IPS-18a (cell line): ENCODE measurements around the gene PIF1.

Experiments
- H3K27ac ChIP-seq: one replicate; pipeline ENCODE4 v1.5.1; 2013; ENCODE audit warnings: low read length
- H3K27me3 ChIP-seq: one replicate; pipeline ENCODE4 v1.6.1; 2013; ENCODE audit warnings: mild to moderate bottlenecking, low read length; ENCODE audit not compliant: control insufficient read depth, insufficient read depth
- H3K36me3 ChIP-seq: one replicate; pipeline ENCODE4 v1.6.1; 2013; ENCODE audit warnings: low read depth, low read length; ENCODE audit not compliant: control insufficient read depth
- H3K4me1 ChIP-seq: one replicate; pipeline ENCODE4 v1.6.1; 2013; ENCODE audit warnings: low read depth, low read length; ENCODE audit not compliant: control insufficient read depth
- H3K4me3 ChIP-seq: one replicate; pipeline ENCODE4 v1.5.1; 2013; ENCODE audit warnings: low read length
- H3K9ac ChIP-seq: one replicate; pipeline ENCODE4 v1.6.1; 2013; ENCODE audit warnings: mild to moderate bottlenecking, low read length, moderate library complexity
- H3K9me3 ChIP-seq: one replicate; pipeline ENCODE4 v1.6.1; 2013; ENCODE audit warnings: low read depth, low read length; ENCODE audit not compliant: control insufficient read depth

Gene PIF1

GRCh38 chr15:64770626-64771025 lies 54.8 kb downstream of the PIF1 start:
- peaks cover 29% of the 10 kb centered on the region for H3K4me1 ChIP-seq
- no peak overlapping the region for H3K27ac ChIP-seq
- no peaks in the 10 kb centered on the region for H3K27me3 ChIP-seq
- H3K9me3 ChIP-seq: no peaks in the 10 kb centered on the region
- no peak overlapping the region for H3K9ac ChIP-seq
- H3K4me3 ChIP-seq: no peak overlapping the region
- peaks cover 5% of the 10 kb centered on the region for H3K36me3 ChIP-seq

- peaks cover 11% of the 10 kb centered on the region for H3K4me1 ChIP-seq
- no peak overlapping the region for H3K4me3 ChIP-seq
- H3K9ac ChIP-seq: no peak overlapping the region
- H3K27me3 ChIP-seq: no peaks in the 10 kb centered on the region
- H3K9me3 ChIP-seq: no peaks in the 10 kb centered on the region
- no peak overlapping the region for H3K27ac ChIP-seq
- H3K36me3 ChIP-seq: peaks cover 8% of the 10 kb centered on the region
Measured at GRCh38 chr15:64767203-64767602, 58.2 kb downstream of the PIF1 start.

GRCh38 chr15:64766058-64766457 lies 59.4 kb downstream of the PIF1 start:
- Histone ChIP-seq H3K9me3 (no peaks in the 10 kb centered on the region), H3K36me3 (peaks cover 12% of the 10 kb centered on the region), H3K27me3 (no peaks in the 10 kb centered on the region), H3K27ac (no peak overlapping the region), H3K4me1 (peaks cover 16% of the 10 kb centered on the region), H3K4me3 (no peak overlapping the region), H3K9ac (no peak overlapping the region)
